HEK293 (cell line): Measurements from ENCODE around the gene TLE1.
"Not testable (repeated sequence)": the region's sequence is repeated elsewhere in the genome, so short reads cannot be mapped to it uniquely, and the experiment has no call there.

Experiments used
- CTCF ChIA-PET: fragments of 350-600 bp; formaldehyde crosslinking; extraction: SDS; loops from one replicate; lab custom pipeline; 2021; ENCODE audit warnings: antibody characterized with exemption; lab: Yijun Ruan, JAX
- POLR2A ChIA-PET: fragments of 300-600 bp; formaldehyde crosslinking; extraction: SDS; loops from one replicate; lab custom pipeline; 2020; ENCODE audit warnings: antibody characterized with exemption, inconsistent platforms; lab: Yijun Ruan, JAX
- H3K27ac ChIP-seq: fragments of 200-500 bp; sonication (Bioruptor generic); 2 replicates; pipeline ENCODE4 v1.5.1; 2014; ENCODE audit warnings: low read depth, low read length, control low read depth, inconsistent platforms; ENCODE audit errors: extremely low read depth
- H3K36me3 ChIP-seq, 2 experiments: fragments of 200-500 bp in 1 of 2; sonication (Bioruptor generic) in 1 of 2; 1 replicate in 1 of 2; 2 replicates in 1 of 2; pipeline ENCODE4 v1.5.1; 2014 to 2017; ENCODE audit warnings: inconsistent platforms in 2 of 2, low read length in 2 of 2; ENCODE audit not compliant: control insufficient read depth in 2 of 2, insufficient read depth in 1 of 2
- H3K4me1 ChIP-seq: fragments of 200-500 bp; sonication (Bioruptor generic); 2 replicates; pipeline ENCODE4 v1.5.1; 2014; ENCODE audit warnings: mild to moderate bottlenecking, low read length, inconsistent platforms; ENCODE audit not compliant: control insufficient read depth, insufficient read depth
- H3K4me3 ChIP-seq: 2 replicates; pipeline ENCODE4 v1.5.1; 2011; ENCODE audit warnings: low read depth, mild to moderate bottlenecking, control low read depth, low read length, moderate library complexity
- H3K9me3 ChIP-seq: fragments of 200-500 bp; sonication (Bioruptor generic); 2 replicates; pipeline ENCODE4 v1.5.1; 2014; ENCODE audit warnings: low read depth, low read length, inconsistent platforms; ENCODE audit not compliant: control insufficient read depth, insufficient read depth
- BCL11B ChIP-seq: fragments of 450-650 bp; formaldehyde crosslinking; IDR thresholded peaks from 2 replicates; pipeline ENCODE4 v1.5.1; 2016; ENCODE audit warnings: low read depth, missing biosample characterization, missing genetic modification characterization
- GFI1B ChIP-seq: fragments of 450-650 bp; formaldehyde crosslinking; IDR thresholded peaks from 2 replicates; pipeline ENCODE4 v1.5.1; 2016; ENCODE audit warnings: missing biosample characterization, missing genetic modification characterization
- GLI2 ChIP-seq: fragments of 450-650 bp; formaldehyde crosslinking; IDR thresholded peaks from 2 replicates; pipeline ENCODE4; 2017; ENCODE audit warnings: missing biosample characterization, missing genetic modification characterization, low read depth, borderline replicate concordance
- HIC1 ChIP-seq: fragments of 450-650 bp; formaldehyde crosslinking; IDR thresholded peaks from 2 replicates; pipeline ENCODE4 v1.5.1; 2016; ENCODE audit warnings: missing biosample characterization, missing genetic modification characterization
- KLF16 ChIP-seq: fragments of 450-650 bp; formaldehyde crosslinking; IDR thresholded peaks from 2 replicates; pipeline ENCODE4 v1.5.1; 2017; ENCODE audit warnings: missing biosample characterization, missing genetic modification characterization
- MZF1 ChIP-seq: fragments of 450-650 bp; formaldehyde crosslinking; IDR thresholded peaks from 2 replicates; pipeline ENCODE4 v1.5.1; 2017; ENCODE audit warnings: missing biosample characterization, missing genetic modification characterization, borderline replicate concordance
- SCRT1 ChIP-seq: fragments of 450-650 bp; formaldehyde crosslinking; IDR thresholded peaks from 2 replicates; pipeline ENCODE4 v1.5.1; 2016; ENCODE audit warnings: missing biosample characterization, missing genetic modification characterization, borderline replicate concordance
- SP2 ChIP-seq: fragments of 450-650 bp; formaldehyde crosslinking; IDR thresholded peaks from 2 replicates; pipeline ENCODE4 v1.5.1; 2016; ENCODE audit warnings: missing biosample characterization, missing genetic modification characterization
- TCF7L2 ChIP-seq: IDR thresholded peaks from 2 replicates; pipeline ENCODE4 v1.6.1; 2011; ENCODE audit warnings: low read depth, mild to moderate bottlenecking, inconsistent platforms, low read length, moderate library complexity, borderline replicate concordance
- YY2 ChIP-seq: fragments of 450-650 bp; formaldehyde crosslinking; IDR thresholded peaks from 2 replicates; pipeline ENCODE4 v1.5.1; 2016; ENCODE audit warnings: missing biosample characterization, missing genetic modification characterization
- ZBTB20 ChIP-seq: fragments of 450-650 bp; formaldehyde crosslinking; IDR thresholded peaks from 2 replicates; pipeline ENCODE4 v1.5.1; 2016; ENCODE audit warnings: missing biosample characterization, missing genetic modification characterization
- ZIC2 ChIP-seq: fragments of 450-650 bp; formaldehyde crosslinking; IDR thresholded peaks from 2 replicates; pipeline ENCODE4 v1.5.1; 2016; ENCODE audit warnings: missing biosample characterization, missing genetic modification characterization
- ZNF132 ChIP-seq: fragments of 450-650 bp; formaldehyde crosslinking; IDR thresholded peaks from 2 replicates; pipeline ENCODE4 v1.5.1; 2017; ENCODE audit warnings: missing biosample characterization, missing genetic modification characterization, borderline replicate concordance
- ZNF16 ChIP-seq: fragments of 450-650 bp; formaldehyde crosslinking; IDR thresholded peaks from 2 replicates; pipeline ENCODE4 v1.5.1; 2016; ENCODE audit warnings: low read depth, missing biosample characterization, missing genetic modification characterization
- ZNF211 ChIP-seq: fragments of 450-650 bp; formaldehyde crosslinking; IDR thresholded peaks from 2 replicates; pipeline ENCODE4 v1.5.1; 2016; ENCODE audit warnings: low read depth, missing biosample characterization, missing genetic modification characterization
- ZNF48 ChIP-seq: fragments of 450-650 bp; formaldehyde crosslinking; IDR thresholded peaks from 2 replicates; pipeline ENCODE4 v1.5.1; 2016; ENCODE audit warnings: missing biosample characterization, missing genetic modification characterization
- ZNF548 ChIP-seq: fragments of 450-650 bp; formaldehyde crosslinking; IDR thresholded peaks from 2 replicates; pipeline ENCODE4 v1.5.1; 2016; ENCODE audit warnings: missing biosample characterization, missing genetic modification characterization
- ZNF747 ChIP-seq: fragments of 450-650 bp; formaldehyde crosslinking; IDR thresholded peaks from 2 replicates; pipeline ENCODE4 v1.5.1; 2016; ENCODE audit warnings: missing biosample characterization, missing genetic modification characterization
- TF ChIP-seq, protein P1 (sequence below): fragments of 450-650 bp; formaldehyde crosslinking; IDR thresholded peaks from 2 replicates; pipeline ENCODE4 v1.5.1; 2016; ENCODE audit warnings: missing biosample characterization, missing genetic modification characterization, borderline replicate concordance

The TLE1 gene

DNA sequence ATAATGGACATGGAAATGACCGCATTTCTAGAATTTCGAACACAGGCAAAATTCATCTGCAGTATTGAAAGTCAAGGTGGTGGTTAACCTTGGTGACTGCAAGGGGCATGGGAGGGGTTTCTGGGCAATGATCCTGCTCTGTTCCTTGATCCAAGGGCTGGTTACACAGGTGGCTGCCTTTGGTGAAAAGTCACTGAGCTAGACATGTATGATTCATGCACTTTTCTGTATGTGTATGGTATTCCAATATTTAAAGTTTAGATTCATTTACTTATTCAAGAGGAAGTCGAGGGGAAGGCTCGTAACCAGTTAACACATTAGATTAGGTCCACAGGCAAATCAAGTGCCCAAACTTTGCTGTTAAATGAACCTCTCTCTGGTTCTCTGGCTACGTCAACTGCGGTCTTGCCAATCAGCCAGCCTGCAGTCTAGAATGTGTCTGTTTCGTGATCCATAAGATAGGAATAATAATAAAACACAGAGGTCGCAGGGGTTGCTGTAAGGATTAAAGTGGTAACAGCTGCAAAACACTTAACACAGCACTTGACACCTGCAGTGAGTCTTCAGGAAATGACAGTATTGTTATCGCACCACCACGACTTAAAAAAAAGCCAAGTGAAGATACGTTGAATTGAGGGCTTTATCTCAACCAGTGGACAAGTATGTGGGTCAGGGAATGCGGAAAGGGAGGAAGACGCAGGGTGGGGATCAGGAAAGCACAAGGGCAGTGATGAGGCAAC lies 92.5 kb downstream of the TLE1 start:
- peaks cover 14 to 53% of the 10 kb centered on the region in 2 experiments for H3K36me3 ChIP-seq
- no peak for TF ChIP-seq KLF16 (tag by site-specific recombination)
- no peak for TF ChIP-seq MZF1
- no peak for TF ChIP-seq GLI2 (tag by site-specific recombination)
- TF ChIP-seq SP2, result no peak
- no peak for TF ChIP-seq ZNF211 (tag by site-specific recombination)
- no peak for TF ChIP-seq HIC1 (tag by site-specific recombination)
- TF ChIP-seq ZNF48 (tag by site-specific recombination), result no peak
- H3K4me3 ChIP-seq, result no peak overlapping the region
- H3K27ac ChIP-seq, result no peak overlapping the region
- H3K4me1 ChIP-seq, result no peaks in the 10 kb centered on the region
- CTCF ChIA-PET, result no interaction called here
- POLR2A ChIA-PET, result no interaction called here
- no peaks in the 10 kb centered on the region for H3K9me3 ChIP-seq

- peaks cover 14 to 58% of the 10 kb centered on the region in 2 experiments for H3K36me3 ChIP-seq
- no peaks in the 10 kb centered on the region for H3K9me3 ChIP-seq
- H3K4me1 ChIP-seq, result no peaks in the 10 kb centered on the region
- H3K4me3 ChIP-seq, result no peak overlapping the region
- ChIA-PET CTCF (no interaction called here), POLR2A (interaction anchor here (0.7 kb wide), 1 partner anchor 648 kb away, joined by 3 read pairs; no protein-coding TSS in a partner anchor)
- no peak overlapping the region for H3K27ac ChIP-seq
- TF ChIP-seq ZNF548 (tag by site-specific recombination), result no peak
- no peak for TF ChIP-seq SCRT1
- peak; percentile 91 for TF ChIP-seq ZIC2 (tag by site-specific recombination)
- no peak for TF ChIP-seq GFI1B (tag by site-specific recombination)
Observed at GRCh38 chr9:81595887-81596543, 93.3 kb downstream of the TLE1 start.

- H3K27ac ChIP-seq, H3K4me1 ChIP-seq, POLR2A ChIA-PET, H3K4me3 ChIP-seq, CTCF ChIA-PET, H3K9me3 ChIP-seq: not testable (repeated sequence)
- H3K36me3 ChIP-seq, result peaks cover 14 to 61% of the 10 kb centered on the region in 2 experiments
Observed at GRCh38 chr9:81595293-81595692, 94.1 kb downstream of the TLE1 start.

GRCh38 chr9:81594415-81594814 lies 94.9 kb downstream of the TLE1 start:
- Histone ChIP-seq H3K9me3 (no peaks in the 10 kb centered on the region), H3K27ac (no peak overlapping the region), H3K4me3 (no peak overlapping the region), H3K4me1 (no peaks in the 10 kb centered on the region), H3K36me3 (peaks cover 14 to 68% of the 10 kb centered on the region in 2 experiments)
- TF ChIP-seq BCL11B (tag by site-specific recombination), result no peak
- ChIA-PET CTCF (interaction anchor here (0.7 kb wide), 1 partner anchor 892 kb away, joined by 4 read pairs; no protein-coding TSS in a partner anchor), POLR2A (no interaction called here)

GRCh38 chr9:81592887-81593266 lies 96.5 kb downstream of the TLE1 start:
- no peak overlapping the region for H3K4me3 ChIP-seq
- H3K27ac ChIP-seq, result no peak overlapping the region
- no peaks in the 10 kb centered on the region for H3K4me1 ChIP-seq
- POLR2A ChIA-PET, result no interaction called here
- peaks cover 15 to 70% of the 10 kb centered on the region in 2 experiments for H3K36me3 ChIP-seq
- H3K9me3 ChIP-seq, result no peaks in the 10 kb centered on the region
- CTCF ChIA-PET, result no interaction called here
- no peak for TF ChIP-seq ZNF132 (tag by site-specific recombination)
- TF ChIP-seq SCRT1, result no peak
- no peak for TF ChIP-seq YY2 (tag by site-specific recombination)
- no peak for TF ChIP-seq TCF7L2
- TF ChIP-seq ZIC2 (tag by site-specific recombination), result no peak
- TF ChIP-seq, protein P1, sequence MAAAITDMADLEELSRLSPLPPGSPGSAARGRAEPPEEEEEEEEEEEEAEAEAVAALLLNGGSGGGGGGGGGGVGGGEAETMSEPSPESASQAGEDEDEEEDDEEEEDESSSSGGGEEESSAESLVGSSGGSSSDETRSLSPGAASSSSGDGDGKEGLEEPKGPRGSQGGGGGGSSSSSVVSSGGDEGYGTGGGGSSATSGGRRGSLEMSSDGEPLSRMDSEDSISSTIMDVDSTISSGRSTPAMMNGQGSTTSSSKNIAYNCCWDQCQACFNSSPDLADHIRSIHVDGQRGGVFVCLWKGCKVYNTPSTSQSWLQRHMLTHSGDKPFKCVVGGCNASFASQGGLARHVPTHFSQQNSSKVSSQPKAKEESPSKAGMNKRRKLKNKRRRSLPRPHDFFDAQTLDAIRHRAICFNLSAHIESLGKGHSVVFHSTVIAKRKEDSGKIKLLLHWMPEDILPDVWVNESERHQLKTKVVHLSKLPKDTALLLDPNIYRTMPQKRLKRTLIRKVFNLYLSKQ, result no peak
- TF ChIP-seq ZNF747 (tag by site-specific recombination), result no peak
- TF ChIP-seq ZNF16 (tag by site-specific recombination), result no peak
- TF ChIP-seq ZBTB20 (tag by site-specific recombination), result no peak
